Osteoblast (primary cell): ENCODE data around the gene RELCH. TPM values are rescaled to one million over a fixed set of nuclear protein-coding genes. Genes with fewer than 3 reads are reported as not detected.

Experiments
- DNase-seq: peaks from one replicate; pipeline ENCODE4 v3.0.0; 2011; ENCODE audit warnings: low spot score, mixed read lengths; ENCODE audit not compliant: insufficient read length; ENCODE audit errors: missing footprints
- H2AFZ ChIP-seq: 2 replicates; pipeline ENCODE4 v1.6.0; 2011; ENCODE audit warnings: mild to moderate bottlenecking, low read length
- H3K27ac ChIP-seq: 2 replicates; pipeline ENCODE4 v1.5.1; 2011; ENCODE audit warnings: mild to moderate bottlenecking, low read depth, low read length, moderate library complexity
- H3K27me3 ChIP-seq: 2 replicates; pipeline ENCODE4 v1.6.0; 2012; ENCODE audit warnings: mild to moderate bottlenecking, control low read depth, inconsistent platforms, low read length, moderate library complexity; ENCODE audit not compliant: insufficient read depth
- H3K36me3 ChIP-seq: 2 replicates; pipeline ENCODE4 v1.5.1; 2011; ENCODE audit warnings: mild to moderate bottlenecking, low read length, control low read depth, moderate library complexity; ENCODE audit not compliant: insufficient read depth
- H3K4me1 ChIP-seq: 2 replicates; pipeline ENCODE4 v1.5.1; 2011; ENCODE audit warnings: mild to moderate bottlenecking, low read length, control low read depth, moderate library complexity; ENCODE audit not compliant: insufficient read depth
- H3K4me2 ChIP-seq: 2 replicates; pipeline ENCODE4 v1.6.0; 2011; ENCODE audit warnings: mild to moderate bottlenecking, low read length; ENCODE audit not compliant: insufficient read depth
- H3K4me3 ChIP-seq: fragments of 200-600 bp; sonication (generic); 3 replicates; pipeline ENCODE4 v1.5.1; 2012; ENCODE audit warnings: mild to moderate bottlenecking, low read length, inconsistent platforms; ENCODE audit not compliant: insufficient read depth
- H3K79me2 ChIP-seq: 2 replicates; pipeline ENCODE4 v1.6.0; 2012; ENCODE audit warnings: mild to moderate bottlenecking, low read length, control low read depth, inconsistent platforms; ENCODE audit not compliant: insufficient read depth
- H3K9me3 ChIP-seq: 2 replicates; pipeline ENCODE4 v1.5.1; 2011; ENCODE audit warnings: low read depth, low read length, control low read depth
- H4K20me1 ChIP-seq: 2 replicates; pipeline ENCODE4 v1.6.0; 2012; ENCODE audit warnings: mild to moderate bottlenecking, low read length, control low read depth; ENCODE audit not compliant: insufficient read depth
- CTCF ChIP-seq: IDR thresholded peaks from 2 replicates; pipeline ENCODE4 v1.5.1; 2011; ENCODE audit warnings: mild to moderate bottlenecking, low read depth, low read length, moderate library complexity; ENCODE audit errors: extremely low read depth
- total RNA-seq: library from RNA; depleted of rRNA; stranded (reverse); fragments of >200 nt; gene quantifications from 2 replicates; pipeline ENCODE4 v1.2.3, GENCODE V29; 2012

Gene RELCH
- total RNA-seq, 1 donor = 34.0 TPM

- Histone ChIP-seq H3K4me3 (no peak overlapping the region), H2AFZ (no peak overlapping the region), H3K36me3 (no peaks in the 10 kb centered on the region), H3K9me3 (no peaks in the 10 kb centered on the region), H4K20me1 (peaks cover 2% of the 10 kb centered on the region), H3K27ac (no peak overlapping the region), H3K27me3 (no peaks in the 10 kb centered on the region), H3K4me2 (no peak overlapping the region), H3K4me1 (peaks cover 5% of the 10 kb centered on the region), H3K79me2 (no peaks in the 10 kb centered on the region)
- TF ChIP-seq CTCF = no peak
- DNase-seq = no peak
Observed at GRCh38 chr18:62170857-62171256, 16.2 kb upstream of the RELCH start.

- Histone ChIP-seq H3K4me2 (no peak overlapping the region), H3K36me3 (no peaks in the 10 kb centered on the region), H3K9me3 (no peaks in the 10 kb centered on the region), H3K27me3 (no peaks in the 10 kb centered on the region), H3K4me3 (no peak overlapping the region), H2AFZ (no peak overlapping the region), H3K79me2 (no peaks in the 10 kb centered on the region), H3K27ac (no peak overlapping the region), H4K20me1 (peaks cover 2% of the 10 kb centered on the region), H3K4me1 (peaks cover 5% of the 10 kb centered on the region)
- no peak for DNase-seq
- TF ChIP-seq CTCF = no peak
Observed at GRCh38 chr18:62172298-62172697, 14.8 kb upstream of the RELCH start.

GRCh38 chr18:62175521-62175920 is 11.5 kb upstream of the RELCH start:
- DNase-seq = no peak
- Histone ChIP-seq H3K36me3 (no peaks in the 10 kb centered on the region), H2AFZ (no peak overlapping the region), H3K27me3 (no peaks in the 10 kb centered on the region), H3K9me3 (no peaks in the 10 kb centered on the region), H3K79me2 (peaks cover 4% of the 10 kb centered on the region), H4K20me1 (peaks cover 2% of the 10 kb centered on the region), H3K27ac (no peak overlapping the region), H3K4me1 (peaks cover 5% of the 10 kb centered on the region), H3K4me3 (no peak overlapping the region), H3K4me2 (peak overlapping the region; percentile 35)
- TF ChIP-seq CTCF = no peak

GRCh38 chr18:62177271-62177670 is 9.8 kb upstream of the RELCH start:
- no peak for TF ChIP-seq CTCF
- Histone ChIP-seq H3K79me2 (peaks cover 6% of the 10 kb centered on the region), H3K27me3 (no peaks in the 10 kb centered on the region), H2AFZ (no peak overlapping the region), H3K27ac (no peak overlapping the region), H4K20me1 (peaks cover 2% of the 10 kb centered on the region), H3K4me3 (no peak overlapping the region), H3K9me3 (no peaks in the 10 kb centered on the region), H3K4me2 (no peak overlapping the region), H3K4me1 (peaks cover 5% of the 10 kb centered on the region), H3K36me3 (no peaks in the 10 kb centered on the region)
- DNase-seq = no peak
